ENCODE measurements around the gene PTTG1.

The PTTG1 gene

DNA sequence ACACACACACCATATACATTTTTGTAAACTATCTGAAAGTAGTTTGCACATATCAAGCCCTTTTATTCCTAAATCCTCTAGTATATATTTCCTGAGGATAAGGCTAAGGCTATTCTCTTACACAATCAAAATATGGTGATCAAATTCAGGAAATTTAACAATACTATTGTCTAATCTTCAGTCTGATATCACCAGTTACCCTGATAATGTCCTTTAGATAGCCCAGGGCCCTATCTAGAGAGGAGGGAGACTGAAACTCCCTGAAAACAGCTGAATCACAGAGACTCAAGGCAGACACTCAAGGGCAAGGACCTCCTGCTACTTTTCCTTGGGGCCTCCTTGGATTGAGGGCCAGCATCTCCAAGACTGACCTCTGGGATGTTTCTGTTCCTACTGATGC is 30.4 kb downstream of the PTTG1 start:
- no peak overlapping the region for H3K27ac ChIP-seq (ENCODE audit: low read length)

DNA sequence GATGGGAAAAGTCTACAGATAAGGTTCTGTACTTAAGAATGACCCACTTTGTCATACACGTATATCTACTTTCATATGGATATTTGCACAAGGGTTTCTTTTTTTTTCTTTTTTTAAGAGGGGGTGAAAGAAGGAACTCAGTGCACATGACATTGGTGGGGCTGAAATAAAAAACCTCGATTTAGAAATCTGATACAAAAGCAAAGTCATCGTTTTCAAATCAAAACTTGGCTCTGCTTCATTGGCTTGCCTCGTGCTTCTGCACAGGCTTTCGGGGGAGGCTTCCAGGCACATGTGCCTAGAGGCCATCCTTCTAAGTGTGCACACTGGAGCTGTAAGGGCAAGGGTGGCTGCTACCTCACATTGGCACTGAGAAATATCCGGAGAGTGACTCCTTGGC is 31.1 kb downstream of the PTTG1 start:
- Histone ChIP-seq H3K4me1 (ENCODE audit: control insufficient read depth, insufficient read depth, low read length) (no peaks in the 10 kb centered on the region), H3K4me3 (ENCODE audit: low read length) (no peak overlapping the region), H3K27ac (ENCODE audit: low read length) (no peak overlapping the region), H3K27me3 (ENCODE audit: control insufficient read depth, insufficient read depth, low read length) (no peaks in the 10 kb centered on the region), H3K9me3 (ENCODE audit: control insufficient read depth, insufficient read depth, low read length) (no peaks in the 10 kb centered on the region), H3K36me3 (ENCODE audit: control insufficient read depth, insufficient read depth, low read length) (no peaks in the 10 kb centered on the region)
- no peak for DNase-seq (ENCODE audit: low read depth, low spot score)
- WGBS (ENCODE audit: insufficient coverage, insufficient read length): no CpG with 5 or more reads among the region's 6 CpGs

More for the DNA sequence above, 30.4 kb downstream of the PTTG1 start:
- no peaks in the 10 kb centered on the region for H3K27me3 ChIP-seq (ENCODE audit: control insufficient read depth, insufficient read depth, low read length)
- no peak overlapping the region for H3K4me3 ChIP-seq (ENCODE audit: low read length)
- no peaks in the 10 kb centered on the region for H3K36me3 ChIP-seq (ENCODE audit: control insufficient read depth, insufficient read depth, low read length)
- no peaks in the 10 kb centered on the region for H3K4me1 ChIP-seq (ENCODE audit: control insufficient read depth, insufficient read depth, low read length)
- no peaks in the 10 kb centered on the region for H3K9me3 ChIP-seq (ENCODE audit: control insufficient read depth, insufficient read depth, low read length)
- DNase-seq (ENCODE audit: low read depth, low spot score): no peak

DNA sequence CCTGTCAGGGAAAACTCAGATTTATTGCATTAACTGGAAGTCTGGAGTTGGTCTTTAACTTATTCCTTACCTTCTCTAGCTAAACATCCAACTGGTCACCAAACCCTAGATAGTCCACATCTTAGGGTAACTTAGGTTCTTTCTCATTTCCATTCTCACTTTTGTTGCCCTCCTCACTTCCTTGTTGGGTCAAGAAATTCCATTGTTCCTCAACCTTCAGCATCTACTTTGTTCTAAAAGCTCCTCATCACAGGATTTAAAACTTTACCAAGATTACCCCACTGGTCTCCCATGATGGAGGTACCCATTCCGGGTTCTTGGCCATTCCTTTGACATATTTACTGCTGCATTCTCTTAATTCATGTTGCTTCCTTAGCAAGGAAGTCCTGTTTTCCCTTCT is 32.1 kb downstream of the PTTG1 start:
- Histone ChIP-seq H3K4me3 (ENCODE audit: low read length) (no peak overlapping the region), H3K27me3 (ENCODE audit: control insufficient read depth, insufficient read depth, low read length) (no peaks in the 10 kb centered on the region), H3K27ac (ENCODE audit: low read length) (no peak overlapping the region), H3K9me3 (ENCODE audit: control insufficient read depth, insufficient read depth, low read length) (no peaks in the 10 kb centered on the region), H3K4me1 (ENCODE audit: control insufficient read depth, insufficient read depth, low read length) (no peaks in the 10 kb centered on the region), H3K36me3 (ENCODE audit: control insufficient read depth, insufficient read depth, low read length) (no peaks in the 10 kb centered on the region)
- no CpG with 5 or more reads among the region's 1 CpG for WGBS (ENCODE audit: insufficient coverage, insufficient read length)
- DNase-seq (ENCODE audit: low read depth, low spot score): no peak

DNA sequence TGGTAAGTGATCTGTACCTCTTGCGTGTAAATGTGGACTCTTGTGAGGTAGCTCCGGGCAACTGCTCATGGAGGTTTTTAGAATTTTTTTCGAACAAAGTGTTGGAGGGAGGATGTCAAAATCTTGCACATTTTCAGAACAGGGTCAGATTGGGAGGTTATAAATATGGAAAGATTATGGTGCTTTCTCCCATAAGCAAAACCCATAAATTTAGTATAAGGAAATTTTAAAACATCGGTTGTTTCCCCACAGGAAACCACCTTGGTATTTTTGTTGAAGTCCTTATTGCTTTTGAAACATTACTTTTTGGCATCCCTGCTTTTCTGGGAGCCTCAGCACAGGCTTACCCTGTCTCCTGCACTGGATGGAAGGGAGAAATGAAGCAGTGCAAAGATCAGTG is 33.9 kb downstream of the PTTG1 start:
- H3K36me3 ChIP-seq (ENCODE audit: control insufficient read depth, insufficient read depth, low read length): no peaks in the 10 kb centered on the region
- DNase-seq (ENCODE audit: low read depth, low spot score): no peak
- no peak overlapping the region for H3K27ac ChIP-seq (ENCODE audit: low read length)
- no peaks in the 10 kb centered on the region for H3K4me1 ChIP-seq (ENCODE audit: control insufficient read depth, insufficient read depth, low read length)
- H3K4me3 ChIP-seq (ENCODE audit: low read length): no peak overlapping the region
- H3K27me3 ChIP-seq (ENCODE audit: control insufficient read depth, insufficient read depth, low read length): no peaks in the 10 kb centered on the region
- no peaks in the 10 kb centered on the region for H3K9me3 ChIP-seq (ENCODE audit: control insufficient read depth, insufficient read depth, low read length)
- WGBS (ENCODE audit: insufficient coverage, insufficient read length): no CpG with 5 or more reads among the region's 4 CpGs

DNA sequence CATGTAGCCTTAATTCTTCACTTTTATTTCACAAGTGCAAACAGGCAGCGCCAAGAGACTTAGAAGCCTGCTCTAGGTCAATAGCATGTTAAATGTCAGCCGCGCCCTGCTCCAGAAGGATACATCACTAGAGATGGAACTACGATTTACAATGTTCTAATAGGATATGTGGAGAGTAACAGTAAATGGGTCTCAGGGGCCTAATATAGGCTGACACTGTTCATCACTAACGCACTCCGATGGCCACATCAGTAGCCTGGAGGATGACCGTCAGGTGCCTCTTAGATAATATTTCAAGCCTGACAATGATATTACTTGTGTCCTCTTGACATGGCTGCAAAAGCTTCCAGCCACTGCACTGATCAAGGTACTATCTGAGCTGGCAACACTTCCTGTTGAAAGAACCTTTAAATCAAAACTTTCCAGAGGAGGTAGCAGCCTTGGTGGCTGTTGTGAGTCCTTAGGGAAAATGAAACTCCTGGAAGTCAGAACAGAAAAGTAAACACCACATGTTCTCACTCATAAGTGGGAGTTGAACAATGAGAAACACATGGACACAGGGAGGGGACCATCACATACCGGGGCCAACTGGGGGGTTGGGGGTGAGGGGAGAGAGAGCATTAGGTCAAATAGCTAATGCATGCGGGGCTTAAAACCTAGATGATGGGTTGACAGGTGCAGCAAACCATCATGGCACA is 35.0 kb downstream of the PTTG1 start:
- no peaks in the 10 kb centered on the region for H3K9me3 ChIP-seq (ENCODE audit: control insufficient read depth, insufficient read depth, low read length)
- no CpG with 5 or more reads among the region's 9 CpGs for WGBS (ENCODE audit: insufficient coverage, insufficient read length)
- no peak for DNase-seq (ENCODE audit: low read depth, low spot score)
- H3K36me3 ChIP-seq (ENCODE audit: control insufficient read depth, insufficient read depth, low read length): no peaks in the 10 kb centered on the region
- H3K4me3 ChIP-seq (ENCODE audit: low read length): no peak overlapping the region
- no peak overlapping the region for H3K27ac ChIP-seq (ENCODE audit: low read length)
- no peaks in the 10 kb centered on the region for H3K27me3 ChIP-seq (ENCODE audit: control insufficient read depth, insufficient read depth, low read length)
- no peaks in the 10 kb centered on the region for H3K4me1 ChIP-seq (ENCODE audit: control insufficient read depth, insufficient read depth, low read length)

DNA sequence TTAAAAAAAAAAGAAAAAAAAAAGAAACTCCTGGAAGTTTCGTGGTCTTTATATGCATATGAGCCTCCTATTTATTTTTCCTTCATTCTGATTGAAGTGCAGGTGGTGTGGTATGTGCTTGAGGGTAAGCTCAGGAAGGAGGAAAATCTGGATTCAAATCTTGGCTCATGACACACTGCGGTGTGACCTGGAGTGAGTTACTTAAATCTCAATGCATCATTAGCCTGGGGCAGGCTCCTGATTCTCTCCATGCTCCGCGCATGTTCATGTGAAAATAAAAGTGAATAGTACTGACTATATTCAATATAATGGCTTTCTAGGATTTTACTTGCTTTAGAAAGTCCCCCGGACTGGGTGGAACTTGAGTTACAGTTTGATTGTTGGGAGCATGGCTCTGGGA is 35.6 kb downstream of the PTTG1 start:
- no peak for DNase-seq (ENCODE audit: low read depth, low spot score)
- Histone ChIP-seq H3K27ac (ENCODE audit: low read length) (no peak overlapping the region), H3K9me3 (ENCODE audit: control insufficient read depth, insufficient read depth, low read length) (no peaks in the 10 kb centered on the region), H3K4me3 (ENCODE audit: low read length) (no peak overlapping the region), H3K36me3 (ENCODE audit: control insufficient read depth, insufficient read depth, low read length) (no peaks in the 10 kb centered on the region), H3K27me3 (ENCODE audit: control insufficient read depth, insufficient read depth, low read length) (no peaks in the 10 kb centered on the region), H3K4me1 (ENCODE audit: control insufficient read depth, insufficient read depth, low read length) (no peaks in the 10 kb centered on the region)
- no CpG with 5 or more reads among the region's 5 CpGs for WGBS (ENCODE audit: insufficient coverage, insufficient read length)

DNA sequence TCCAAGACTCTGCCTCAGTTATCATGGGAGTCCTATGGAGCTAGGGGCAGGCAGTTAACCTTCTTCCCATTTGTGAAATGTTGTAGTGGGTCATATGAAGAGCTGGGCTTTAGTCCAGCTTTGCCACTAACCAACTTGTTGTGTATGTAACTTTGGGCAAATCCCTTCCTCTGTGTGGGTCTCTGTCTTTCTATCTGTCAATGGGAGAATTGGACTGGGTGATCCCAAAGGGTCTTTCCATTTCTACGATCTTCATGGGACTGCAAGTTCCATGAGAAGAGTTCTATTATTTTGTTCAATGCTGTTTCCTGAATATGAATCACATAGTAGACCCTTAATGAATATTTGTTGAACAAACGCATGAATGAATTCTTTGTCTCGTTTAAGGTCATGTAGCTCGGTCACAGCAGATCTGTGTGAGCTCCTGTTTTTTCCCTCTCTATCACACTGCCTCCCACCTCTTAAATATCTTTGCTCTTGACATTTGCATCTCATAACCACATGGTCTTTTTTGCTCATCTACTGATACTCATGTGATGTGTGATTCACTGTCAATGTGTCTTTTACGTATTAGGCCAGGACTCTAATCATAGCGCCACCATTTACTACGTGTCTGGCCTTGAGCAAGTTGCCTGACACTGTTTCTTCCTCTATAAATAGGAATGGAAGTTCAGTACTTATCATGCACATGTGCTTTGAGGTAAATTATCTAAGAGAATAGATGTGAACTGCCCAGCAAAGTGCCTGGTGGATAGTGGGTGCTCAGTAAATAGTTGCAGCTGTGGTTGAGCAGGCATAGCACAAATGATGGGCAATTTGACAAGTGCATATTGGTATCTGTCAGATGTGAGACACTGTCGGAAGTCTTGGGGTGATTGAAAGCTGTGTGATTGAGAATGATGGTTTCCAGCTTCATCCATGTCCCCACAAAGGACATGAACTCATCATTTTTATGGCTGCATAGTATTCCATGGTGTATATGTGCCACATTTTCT is 37.4 kb downstream of the PTTG1 start:
- Histone ChIP-seq H3K9me3 (ENCODE audit: control insufficient read depth, insufficient read depth, low read length) (no peaks in the 10 kb centered on the region), H3K27me3 (ENCODE audit: control insufficient read depth, insufficient read depth, low read length) (no peaks in the 10 kb centered on the region), H3K4me3 (ENCODE audit: low read length) (no peak overlapping the region), H3K4me1 (ENCODE audit: control insufficient read depth, insufficient read depth, low read length) (no peaks in the 10 kb centered on the region), H3K27ac (ENCODE audit: low read length) (no peak overlapping the region), H3K36me3 (ENCODE audit: control insufficient read depth, insufficient read depth, low read length) (no peaks in the 10 kb centered on the region)
- WGBS (ENCODE audit: insufficient coverage, insufficient read length): no CpG with 5 or more reads among the region's 8 CpGs
- DNase-seq (ENCODE audit: low read depth, low spot score): no peak

DNA sequence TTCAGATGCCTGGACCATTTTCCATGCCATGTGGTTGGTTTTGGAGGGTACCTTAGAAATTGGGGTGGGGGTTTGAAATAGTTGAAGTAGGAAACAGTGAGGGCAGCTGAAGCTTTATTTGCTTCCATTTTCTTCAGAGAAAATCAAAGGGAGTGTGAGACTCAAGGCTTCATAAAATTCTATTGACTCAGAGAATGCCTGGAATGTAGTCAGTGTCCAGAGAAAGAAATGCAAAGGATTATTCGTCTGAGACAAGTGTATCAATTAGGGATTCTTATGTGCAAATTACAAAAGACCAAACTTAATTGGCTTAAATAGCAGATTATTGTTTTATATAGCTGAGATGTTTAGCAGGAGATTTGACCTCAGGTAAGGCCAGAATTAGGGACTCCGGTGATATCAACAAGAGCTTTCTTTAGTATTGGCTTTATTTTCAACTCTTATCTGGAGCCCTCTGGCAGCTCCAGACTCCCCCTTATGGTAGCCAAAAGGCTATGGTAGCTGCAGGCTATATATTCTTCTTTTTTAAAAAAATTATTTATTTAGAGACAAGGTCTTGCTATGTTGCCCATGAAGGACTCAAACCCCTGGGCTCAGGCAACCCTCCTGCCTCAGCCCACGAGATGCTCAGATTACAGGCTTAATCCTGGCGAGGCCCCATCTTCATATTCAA is 38.9 kb downstream of the PTTG1 start:
- no peaks in the 10 kb centered on the region for H3K27me3 ChIP-seq (ENCODE audit: control insufficient read depth, insufficient read depth, low read length)
- DNase-seq (ENCODE audit: low read depth, low spot score): no peak
- no peaks in the 10 kb centered on the region for H3K4me1 ChIP-seq (ENCODE audit: control insufficient read depth, insufficient read depth, low read length)
- WGBS (ENCODE audit: insufficient coverage, insufficient read length): no CpG with 5 or more reads among the region's 4 CpGs
- no peak overlapping the region for H3K27ac ChIP-seq (ENCODE audit: low read length)
- H3K4me3 ChIP-seq (ENCODE audit: low read length): no peak overlapping the region
- no peaks in the 10 kb centered on the region for H3K9me3 ChIP-seq (ENCODE audit: control insufficient read depth, insufficient read depth, low read length)
- H3K36me3 ChIP-seq (ENCODE audit: control insufficient read depth, insufficient read depth, low read length): no peaks in the 10 kb centered on the region

DNA sequence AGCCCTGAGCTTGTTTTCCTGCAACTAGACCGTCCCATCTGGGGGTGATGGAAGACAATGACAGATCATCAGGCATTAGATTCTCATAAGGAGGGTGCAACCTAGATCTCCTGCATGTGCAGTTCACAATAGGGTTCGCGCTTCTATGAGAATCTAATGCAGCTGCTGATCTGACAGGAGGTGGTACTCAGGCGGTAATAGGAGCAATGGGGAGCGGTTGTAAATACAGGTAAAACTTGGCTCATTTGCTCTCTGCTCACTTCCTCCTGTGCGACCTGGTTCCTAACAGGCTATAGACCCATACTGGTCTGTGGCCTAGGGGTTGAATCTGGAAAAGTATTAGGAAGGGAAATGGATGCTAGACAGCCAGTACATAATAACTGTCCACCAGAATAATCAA is 39.7 kb downstream of the PTTG1 start:
- Histone ChIP-seq H3K36me3 (ENCODE audit: control insufficient read depth, insufficient read depth, low read length) (no peaks in the 10 kb centered on the region), H3K27me3 (ENCODE audit: control insufficient read depth, insufficient read depth, low read length) (no peaks in the 10 kb centered on the region), H3K9me3 (ENCODE audit: control insufficient read depth, insufficient read depth, low read length) (no peaks in the 10 kb centered on the region), H3K4me3 (ENCODE audit: low read length) (no peak overlapping the region), H3K4me1 (ENCODE audit: control insufficient read depth, insufficient read depth, low read length) (no peaks in the 10 kb centered on the region), H3K27ac (ENCODE audit: low read length) (no peak overlapping the region)
- WGBS (ENCODE audit: insufficient coverage, insufficient read length): no CpG with 5 or more reads among the region's 6 CpGs
- DNase-seq (ENCODE audit: low read depth, low spot score): no peak

DNA sequence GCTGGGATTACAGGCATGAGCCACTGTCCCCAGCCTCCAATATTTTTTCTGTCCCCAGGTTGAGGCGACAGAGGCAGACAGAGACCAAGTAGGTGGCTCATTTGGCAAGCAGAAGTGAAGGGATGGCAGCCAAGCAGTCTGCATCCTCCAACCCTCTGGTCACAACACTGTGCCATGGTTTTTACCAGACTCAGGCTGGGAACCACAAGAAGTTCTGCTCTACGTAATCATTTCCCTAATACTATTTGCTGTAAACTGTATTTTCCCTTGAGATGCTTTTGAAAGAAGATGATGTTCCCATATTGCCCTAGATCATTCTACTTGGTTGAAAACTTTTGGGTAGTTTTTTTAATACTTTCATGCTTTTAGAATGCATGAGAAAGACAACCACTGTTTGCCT is 40.5 kb downstream of the PTTG1 start:
- no CpG with 5 or more reads among the region's 2 CpGs for WGBS (ENCODE audit: insufficient coverage, insufficient read length)
- DNase-seq (ENCODE audit: low read depth, low spot score): no peak
- H3K4me1 ChIP-seq (ENCODE audit: control insufficient read depth, insufficient read depth, low read length): no peaks in the 10 kb centered on the region

More for the DNA sequence above, 40.5 kb downstream of the PTTG1 start:
- Histone ChIP-seq H3K36me3 (ENCODE audit: control insufficient read depth, insufficient read depth, low read length) (no peaks in the 10 kb centered on the region), H3K4me3 (ENCODE audit: low read length) (no peak overlapping the region), H3K27ac (ENCODE audit: low read length) (no peak overlapping the region), H3K27me3 (ENCODE audit: control insufficient read depth, insufficient read depth, low read length) (no peaks in the 10 kb centered on the region), H3K9me3 (ENCODE audit: control insufficient read depth, insufficient read depth, low read length) (no peaks in the 10 kb centered on the region)
